ENCODE results near the gene LIME1. TPM values are rescaled to one million over a fixed set of nuclear protein-coding genes. Genes with fewer than 3 reads are reported as not detected.

The LIME1 gene
- total RNA-seq, 1 donor from 2014 or later, result 7.8 TPM

- ATAC-seq (peak; percentile 97), DNase-seq (peak; percentile 96)
- Histone ChIP-seq H3K27me3 (no peaks in the 10 kb centered on the region), H3K4me1 (peaks cover 24% of the 10 kb centered on the region), H3K36me3 (peaks cover 69% of the 10 kb centered on the region), H3K9me3 (no peaks in the 10 kb centered on the region), H3K4me3 (peak within 1 kb of the TSS; percentile 75), H3K27ac (peak within 1 kb of the TSS; percentile 93)
- intact Hi-C loops (cut with DNase I), result no loop called here
- TF ChIP-seq CTCF (IDR thresholded peaks at IDR 0.05), result no peak
These were observed 28.7 kb upstream of the LIME1 start, which contains the start of the genes ARFRP1 and ZGPAT for GRCh38 chr20:63707558-63708300. ARFRP1 (minus strand) TSS chr20:63707976; CDS start chr20:63707091, 885 bp downstream. ZGPAT (plus strand) TSS chr20:63708039; CDS start chr20:63708581, 542 bp downstream.

GRCh38 chr20:63708301-63709148, 27.9 kb upstream of the LIME1 start:
- no peak for ATAC-seq
- intact Hi-C loops (cut with DNase I), result no loop called here
- H3K27ac ChIP-seq, result peak overlapping the region; percentile 93
- H3K4me1 ChIP-seq, result peaks cover 24% of the 10 kb centered on the region
- DNase-seq, result peak; percentile 66
- H3K9me3 ChIP-seq, result no peaks in the 10 kb centered on the region
- no peak for TF ChIP-seq CTCF (IDR thresholded peaks at IDR 0.05)
- peak overlapping the region; percentile 75 for H3K4me3 ChIP-seq
- H3K36me3 ChIP-seq, result peaks cover 73% of the 10 kb centered on the region
- no peaks in the 10 kb centered on the region for H3K27me3 ChIP-seq

- Histone ChIP-seq H3K27me3 (no peaks in the 10 kb centered on the region), H3K9me3 (no peaks in the 10 kb centered on the region), H3K4me3 (peak overlapping the region; percentile 75), H3K36me3 (peaks cover 67% of the 10 kb centered on the region), H3K4me1 (peaks cover 24% of the 10 kb centered on the region), H3K27ac (no peak overlapping the region)
- ATAC-seq (no peak), DNase-seq (no peak)
- no peak for TF ChIP-seq CTCF (IDR thresholded peaks at IDR 0.05)
- intact Hi-C loops (cut with DNase I), result no loop called here
These were observed 27.3 kb upstream of the LIME1 start for GRCh38 chr20:63709149-63709527.

- no peak for DNase-seq
- peaks cover 47% of the 10 kb centered on the region for H3K36me3 ChIP-seq
These were observed 25.3 kb upstream of the LIME1 start for GRCh38 chr20:63711085-63711645.

More at GRCh38 chr20:63711085-63711645, 25.3 kb upstream of the LIME1 start:
- H3K4me1 ChIP-seq, result peaks cover 19% of the 10 kb centered on the region
- peaks cover 7% of the 10 kb centered on the region for H3K9me3 ChIP-seq
- intact Hi-C loops (cut with DNase I), result no loop called here
- no peak for TF ChIP-seq CTCF (IDR thresholded peaks at IDR 0.05)
- no peaks in the 10 kb centered on the region for H3K27me3 ChIP-seq
- ATAC-seq, result no peak
- no peak overlapping the region for H3K4me3 ChIP-seq
- no peak overlapping the region for H3K27ac ChIP-seq
